GM12873 (cell line): ENCODE measurements around the gene FOXL1.

ENCODE experiments used
- TF ChIP-seq, protein P1 (sequence below): IDR thresholded peaks from 2 replicates; pipeline ENCODE4 v1.5.1; 2012; ENCODE audit warnings: low read depth, mild to moderate bottlenecking, moderate library complexity, low read length, control low read depth; ENCODE audit not compliant: insufficient read depth; ENCODE audit errors: missing control alignments

FOXL1 gene

DNA sequence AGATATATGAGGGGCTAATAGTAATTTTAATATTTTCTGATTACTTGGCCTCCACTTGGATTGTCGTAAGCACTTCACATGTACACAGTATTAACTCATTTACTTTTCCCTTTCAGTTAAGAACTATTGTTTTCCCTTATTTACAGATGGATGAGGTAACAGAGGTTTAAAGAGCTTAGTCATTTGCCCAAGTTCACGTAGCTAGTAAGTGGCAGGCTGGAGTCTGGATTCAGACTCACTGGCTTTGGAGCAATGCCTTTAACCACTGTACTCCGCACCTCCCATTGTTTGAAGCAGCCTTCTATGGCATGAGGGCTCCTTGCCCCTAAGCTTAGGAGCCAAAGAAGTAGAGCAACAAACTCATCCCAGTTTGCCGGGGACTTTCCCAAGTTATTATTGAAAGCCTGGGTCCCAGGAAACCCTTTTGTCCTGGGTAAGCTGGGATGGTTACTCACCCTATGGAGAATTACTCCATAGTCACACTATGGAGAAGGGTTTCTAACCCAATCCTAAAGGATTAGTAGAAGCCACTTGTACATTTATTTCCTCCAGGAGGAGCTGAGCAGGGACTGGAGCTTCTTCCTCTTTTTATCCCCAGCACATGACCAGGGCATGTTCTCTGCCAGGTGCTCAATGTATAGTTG is 12.3 kb downstream of the FOXL1 start:
- TF ChIP-seq, protein P1, sequence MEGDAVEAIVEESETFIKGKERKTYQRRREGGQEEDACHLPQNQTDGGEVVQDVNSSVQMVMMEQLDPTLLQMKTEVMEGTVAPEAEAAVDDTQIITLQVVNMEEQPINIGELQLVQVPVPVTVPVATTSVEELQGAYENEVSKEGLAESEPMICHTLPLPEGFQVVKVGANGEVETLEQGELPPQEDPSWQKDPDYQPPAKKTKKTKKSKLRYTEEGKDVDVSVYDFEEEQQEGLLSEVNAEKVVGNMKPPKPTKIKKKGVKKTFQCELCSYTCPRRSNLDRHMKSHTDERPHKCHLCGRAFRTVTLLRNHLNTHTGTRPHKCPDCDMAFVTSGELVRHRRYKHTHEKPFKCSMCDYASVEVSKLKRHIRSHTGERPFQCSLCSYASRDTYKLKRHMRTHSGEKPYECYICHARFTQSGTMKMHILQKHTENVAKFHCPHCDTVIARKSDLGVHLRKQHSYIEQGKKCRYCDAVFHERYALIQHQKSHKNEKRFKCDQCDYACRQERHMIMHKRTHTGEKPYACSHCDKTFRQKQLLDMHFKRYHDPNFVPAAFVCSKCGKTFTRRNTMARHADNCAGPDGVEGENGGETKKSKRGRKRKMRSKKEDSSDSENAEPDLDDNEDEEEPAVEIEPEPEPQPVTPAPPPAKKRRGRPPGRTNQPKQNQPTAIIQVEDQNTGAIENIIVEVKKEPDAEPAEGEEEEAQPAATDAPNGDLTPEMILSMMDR: no peak

DNA sequence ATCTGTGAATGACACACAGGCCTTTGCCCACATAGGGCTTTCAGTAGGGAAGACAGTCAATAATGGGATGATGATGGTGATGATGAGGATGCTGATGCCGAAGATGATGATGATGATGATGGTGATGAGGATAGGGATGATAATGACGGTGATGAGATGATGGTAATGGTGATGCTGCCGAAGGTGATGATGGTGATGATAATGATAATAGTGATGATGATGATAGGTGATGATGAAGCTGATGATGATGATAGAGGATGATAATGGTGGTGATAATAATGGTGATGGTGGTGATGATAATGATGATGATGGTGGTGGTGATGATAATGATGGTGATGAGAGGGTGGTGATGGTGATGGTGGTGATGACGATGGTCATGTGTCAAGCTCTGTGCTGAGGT is 12.9 kb downstream of the FOXL1 start:
- TF ChIP-seq, protein P1: no peak

DNA sequence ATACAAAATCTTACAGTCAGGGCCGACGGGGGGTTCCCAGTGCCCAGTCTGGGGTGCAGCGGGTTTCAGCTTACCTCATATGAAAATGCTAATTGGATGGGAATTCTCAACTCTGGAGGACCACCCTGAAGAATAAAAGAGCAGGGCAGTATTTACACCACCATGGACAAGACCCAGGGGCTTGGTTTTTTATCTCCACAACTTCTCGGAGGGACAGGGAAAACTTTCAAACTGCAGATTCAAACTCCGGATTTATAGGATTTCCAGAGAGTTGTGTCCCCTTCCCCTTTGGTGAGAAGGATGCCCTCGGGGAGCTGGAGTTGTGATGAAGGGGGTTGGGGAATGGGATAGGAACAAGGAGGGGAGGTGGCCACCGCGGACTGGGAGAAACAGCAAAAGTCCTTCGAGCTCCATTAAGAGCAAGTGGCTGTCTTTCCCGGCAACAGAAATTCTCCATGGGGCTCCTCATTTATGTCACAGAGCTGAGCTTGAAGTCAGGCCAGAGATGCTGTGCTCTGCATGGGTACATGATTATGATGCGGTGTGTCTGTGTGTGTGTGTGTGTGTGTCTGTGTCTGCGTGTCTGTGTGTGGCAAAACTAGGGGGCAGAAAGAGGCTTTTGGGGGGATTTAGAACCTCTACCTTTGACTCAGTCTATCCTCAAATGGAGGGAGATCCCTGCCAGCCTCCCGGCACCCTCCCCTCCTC is 15.7 kb downstream of the FOXL1 start:
- TF ChIP-seq, protein P1: no peak

DNA sequence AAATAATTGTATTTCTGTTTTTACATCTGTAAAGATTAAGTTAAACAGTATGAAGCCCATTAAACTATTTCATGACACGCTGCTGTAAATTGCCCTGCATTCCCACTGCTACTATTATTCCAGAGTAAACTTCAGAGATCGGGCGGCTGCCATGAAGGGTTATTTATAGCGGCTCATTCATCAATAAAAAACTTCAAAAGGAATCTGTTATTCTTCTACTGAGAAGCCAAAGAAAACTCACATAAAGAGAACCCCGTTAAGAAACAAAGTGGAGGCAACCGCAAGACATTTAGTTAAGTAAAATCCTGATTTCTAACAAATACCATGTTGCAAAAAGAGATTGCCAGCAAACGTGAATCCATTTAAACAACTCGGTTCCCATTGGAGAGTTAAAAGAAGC is 16.4 kb downstream of the FOXL1 start:
- TF ChIP-seq, protein P1: no peak

DNA sequence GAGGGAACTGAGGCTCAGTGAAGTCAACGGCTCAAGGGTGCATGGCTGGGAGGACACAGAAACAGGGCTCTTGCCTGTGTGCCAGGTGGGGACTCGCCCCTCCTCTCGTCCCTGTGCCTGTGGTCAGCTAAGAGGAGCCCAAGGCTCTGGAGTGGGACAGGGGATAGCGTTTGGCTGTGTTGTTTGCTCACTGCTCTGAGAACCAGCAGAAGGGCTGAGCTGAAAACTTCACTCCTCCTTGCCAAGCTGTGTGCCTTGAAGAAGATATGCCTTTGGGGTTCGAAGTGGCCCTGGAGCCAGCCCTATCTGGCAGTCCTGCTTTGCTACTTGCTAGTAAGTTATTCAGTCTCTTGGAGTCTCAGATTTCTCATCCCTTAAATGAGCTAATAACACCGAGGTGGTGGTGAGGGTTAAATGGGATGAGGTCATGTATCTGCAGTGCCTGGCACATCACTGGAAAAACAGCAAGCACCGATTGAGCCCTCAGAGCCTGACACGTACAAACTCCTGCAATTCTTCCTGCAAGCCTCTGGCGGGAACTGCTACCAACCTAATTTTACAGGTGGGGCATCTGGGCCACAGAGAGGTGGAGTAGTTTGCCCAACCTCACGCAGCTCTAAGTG is 17.7 kb downstream of the FOXL1 start:
- TF ChIP-seq, protein P1: no peak

DNA sequence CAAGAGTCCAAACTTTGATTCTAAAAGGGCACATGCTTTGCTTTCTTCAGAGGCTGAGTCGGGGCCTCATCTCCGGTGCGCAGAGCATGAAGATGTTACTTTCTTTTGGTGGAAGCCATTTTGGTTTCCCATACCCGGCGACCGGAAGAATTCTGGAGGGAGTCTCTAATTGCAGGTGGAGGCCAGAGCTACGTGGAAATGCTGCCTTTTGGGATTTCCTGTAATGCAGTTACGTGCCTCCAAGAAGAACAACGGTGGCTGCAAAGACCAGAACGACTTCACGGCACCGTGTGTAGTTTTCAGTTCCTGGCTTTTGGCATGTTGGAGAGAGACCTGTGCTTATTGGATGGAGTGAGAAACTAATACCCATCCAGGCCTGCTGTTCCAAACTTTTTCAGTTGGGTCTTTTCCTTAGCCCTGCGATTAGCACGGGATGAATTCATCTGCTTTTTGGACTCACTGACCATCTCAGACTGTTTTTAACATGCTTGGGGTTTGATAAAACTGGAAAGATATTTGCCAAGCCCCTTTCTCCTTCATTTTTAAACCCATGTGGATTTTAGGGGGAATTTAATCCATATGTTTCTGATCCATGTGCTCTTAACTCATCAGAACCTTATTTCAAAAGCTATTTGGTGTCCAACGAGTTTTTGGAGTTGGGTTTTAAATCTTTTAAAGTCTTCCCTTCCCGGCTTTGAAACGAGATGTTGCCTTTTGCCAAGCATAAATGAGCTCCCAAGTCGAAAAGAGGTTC is 19.0 kb downstream of the FOXL1 start:
- TF ChIP-seq, protein P1: no peak
